GM12865 (cell line): ENCODE data around the gene MMAB.

ENCODE experiments used
- DNase-seq: peaks from one replicate; pipeline ENCODE4 v3.0.0; 2010; ENCODE audit warnings: low read depth
- H3K4me3 ChIP-seq: 2 replicates; pipeline ENCODE4 v1.5.1; 2011; ENCODE audit warnings: mild to moderate bottlenecking, low read depth, low read length, control low read depth
- TF ChIP-seq, protein P1 (sequence below): IDR thresholded peaks from 2 replicates; pipeline ENCODE4 v1.5.1; 2011; ENCODE audit warnings: low read length, control low read depth, low read depth, inconsistent platforms; ENCODE audit not compliant: insufficient read depth; ENCODE audit errors: missing control alignments

MMAB gene

DNA sequence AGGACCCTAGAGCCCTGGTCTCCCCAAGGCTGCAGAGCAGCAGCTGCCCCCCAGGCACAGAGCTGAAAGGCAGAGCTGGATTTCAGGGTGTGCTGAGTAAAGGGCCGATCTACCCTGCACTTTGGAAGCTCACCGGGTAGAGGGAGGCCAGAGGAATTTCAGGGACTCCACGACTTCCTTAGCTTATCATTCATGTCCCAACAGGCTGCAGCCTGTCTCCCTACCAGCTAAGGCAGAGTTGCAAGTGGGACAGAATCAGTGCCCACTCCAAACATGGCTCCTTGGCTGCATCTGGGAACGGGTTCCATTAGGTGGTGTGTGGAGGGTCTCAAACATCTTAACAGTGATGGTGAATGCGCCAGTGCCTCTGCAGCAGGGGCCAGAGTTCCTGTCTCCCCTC lies 27.5 kb downstream of the MMAB start:
- DNase-seq, result no peak
- H3K4me3 ChIP-seq, result no peak overlapping the region
- TF ChIP-seq, protein P1, sequence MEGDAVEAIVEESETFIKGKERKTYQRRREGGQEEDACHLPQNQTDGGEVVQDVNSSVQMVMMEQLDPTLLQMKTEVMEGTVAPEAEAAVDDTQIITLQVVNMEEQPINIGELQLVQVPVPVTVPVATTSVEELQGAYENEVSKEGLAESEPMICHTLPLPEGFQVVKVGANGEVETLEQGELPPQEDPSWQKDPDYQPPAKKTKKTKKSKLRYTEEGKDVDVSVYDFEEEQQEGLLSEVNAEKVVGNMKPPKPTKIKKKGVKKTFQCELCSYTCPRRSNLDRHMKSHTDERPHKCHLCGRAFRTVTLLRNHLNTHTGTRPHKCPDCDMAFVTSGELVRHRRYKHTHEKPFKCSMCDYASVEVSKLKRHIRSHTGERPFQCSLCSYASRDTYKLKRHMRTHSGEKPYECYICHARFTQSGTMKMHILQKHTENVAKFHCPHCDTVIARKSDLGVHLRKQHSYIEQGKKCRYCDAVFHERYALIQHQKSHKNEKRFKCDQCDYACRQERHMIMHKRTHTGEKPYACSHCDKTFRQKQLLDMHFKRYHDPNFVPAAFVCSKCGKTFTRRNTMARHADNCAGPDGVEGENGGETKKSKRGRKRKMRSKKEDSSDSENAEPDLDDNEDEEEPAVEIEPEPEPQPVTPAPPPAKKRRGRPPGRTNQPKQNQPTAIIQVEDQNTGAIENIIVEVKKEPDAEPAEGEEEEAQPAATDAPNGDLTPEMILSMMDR, result no peak

DNA sequence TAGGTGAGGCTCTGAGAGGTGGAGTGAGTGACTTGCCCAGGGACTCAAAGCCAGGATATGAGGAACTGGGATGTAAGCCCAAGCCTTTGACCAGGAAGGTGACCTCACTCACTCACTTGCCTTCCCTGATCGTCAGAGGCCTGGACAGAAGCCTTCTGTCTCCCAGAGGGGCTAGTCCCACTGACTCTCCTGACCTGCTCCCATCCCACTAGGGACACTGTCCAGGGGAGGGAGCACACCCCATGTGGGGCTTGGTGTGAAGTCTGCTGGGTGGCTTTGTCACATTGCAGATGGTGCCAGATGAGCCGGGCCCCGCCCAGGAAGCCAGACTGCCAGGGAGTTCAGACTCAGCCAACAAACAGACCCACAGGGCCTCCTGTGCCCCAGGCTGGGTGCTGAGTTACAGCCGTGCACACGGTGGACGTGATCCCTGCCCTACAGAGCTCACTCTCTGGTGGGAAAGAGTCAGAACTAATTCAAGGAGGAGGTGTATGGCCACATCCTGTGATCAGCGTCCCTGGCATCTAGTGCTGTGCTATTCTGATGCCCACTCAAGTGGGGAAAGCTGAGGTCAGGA lies 28.3 kb downstream of the MMAB start:
- no peak for DNase-seq
- TF ChIP-seq, protein P1, result no peak
- no peak overlapping the region for H3K4me3 ChIP-seq

DNA sequence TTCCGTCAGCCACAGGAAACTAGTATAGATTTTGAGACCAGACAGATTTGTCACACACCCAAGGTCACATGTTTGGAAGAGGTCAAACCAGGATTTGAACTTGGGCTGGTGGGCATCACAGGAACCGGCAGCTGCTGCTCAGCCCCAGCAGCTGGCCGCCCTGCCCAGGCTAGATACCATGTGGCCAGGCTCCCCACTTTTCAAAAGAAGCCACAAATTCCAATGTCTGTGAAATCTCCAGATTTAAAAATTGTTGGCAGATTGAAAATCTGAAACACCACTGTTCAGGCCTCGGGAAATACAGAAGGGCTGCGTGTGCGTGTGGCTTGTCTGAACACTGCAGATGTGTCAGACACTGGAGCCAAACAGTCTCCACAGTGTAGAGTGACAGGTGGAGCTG lies 30.4 kb downstream of the MMAB start:
- no peak for DNase-seq
- TF ChIP-seq, protein P1, result no peak
- no peak overlapping the region for H3K4me3 ChIP-seq

DNA sequence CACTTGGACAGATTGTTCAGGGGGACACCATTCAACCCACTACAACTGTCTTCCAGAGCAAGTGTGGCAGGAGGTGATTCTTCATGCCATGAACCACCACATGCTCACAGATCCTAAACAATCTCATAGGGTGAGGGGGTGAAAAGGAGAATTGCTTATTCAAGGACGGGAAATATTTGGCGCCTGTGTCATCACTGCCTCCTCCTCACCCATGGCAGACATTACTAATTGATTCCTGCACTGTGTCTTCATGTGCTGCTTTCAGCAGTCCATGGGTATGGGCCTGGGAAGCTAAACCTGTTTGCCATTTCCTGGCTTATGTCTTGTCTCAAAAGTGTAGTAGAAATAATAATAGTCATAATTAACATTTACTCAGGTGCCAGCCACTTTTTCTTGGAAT lies 31.3 kb downstream of the MMAB start:
- DNase-seq, result no peak
- TF ChIP-seq, protein P1, result no peak
- no peak overlapping the region for H3K4me3 ChIP-seq

GRCh38 chr12:109541413-109541726 lies 31.9 kb downstream of the MMAB start:
- H3K4me3 ChIP-seq, result no peak overlapping the region
- DNase-seq, result no peak
- TF ChIP-seq, protein P1, result no peak

DNA sequence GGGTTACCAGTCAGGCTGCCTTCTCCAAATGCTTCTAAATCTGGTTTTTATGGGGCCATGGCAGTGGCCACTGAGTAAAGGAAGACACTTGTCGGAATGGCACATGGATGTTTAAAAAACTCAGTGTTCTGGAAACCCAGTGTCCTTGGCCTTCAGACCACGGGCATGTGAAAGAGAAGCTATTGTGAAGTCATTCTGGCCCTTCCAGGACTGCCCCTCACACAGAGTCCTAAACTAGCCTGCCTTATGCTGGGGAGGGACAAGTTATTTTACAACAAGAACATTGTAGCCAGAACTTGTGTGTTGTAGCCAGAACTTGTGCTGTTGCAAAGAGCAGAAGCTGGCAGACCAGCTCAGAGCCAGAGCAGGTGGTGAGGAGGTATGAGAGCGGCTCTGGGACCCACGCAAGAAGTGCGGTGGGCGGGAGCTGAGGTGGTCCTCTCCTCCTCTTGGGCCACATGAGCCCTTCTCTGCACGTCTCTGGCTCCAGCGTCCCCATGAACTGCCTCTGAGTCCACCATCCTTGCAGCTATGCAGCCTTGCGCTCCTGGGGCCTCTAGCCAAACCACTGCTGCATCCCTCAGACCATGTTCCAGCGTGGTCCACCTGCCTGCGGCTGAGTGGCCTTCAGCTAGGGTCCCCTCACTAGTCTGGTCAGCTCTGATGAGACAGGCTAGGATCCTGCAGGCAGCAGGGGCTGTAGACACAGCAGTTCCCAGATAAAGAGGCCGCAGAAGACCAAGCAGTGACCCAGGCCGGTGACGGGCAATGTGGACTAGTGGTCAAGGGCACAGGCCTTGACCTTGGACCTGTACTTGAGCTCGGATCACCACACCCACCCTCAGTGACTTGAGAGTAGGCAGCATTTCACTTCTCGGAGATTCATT lies 32.5 kb downstream of the MMAB start:
- TF ChIP-seq, protein P1, result no peak
- H3K4me3 ChIP-seq, result no peak overlapping the region
- no peak for DNase-seq
